ENCODE results near the gene LTB. TPM values are rescaled to one million over a fixed set of nuclear protein-coding genes. Genes with fewer than 3 reads are reported as not detected.

Gene LTB
- total and polyA plus RNA-seq, 3 experiments from 2014 or later, result 196 to 1,182 (median 206) TPM

- POLR2A ChIA-PET, result interaction anchor here (0.8 to 7.4 kb wide), 4 partner anchors 9 to 34 kb away, joined by 3 to 91 read pairs (median 5); no protein-coding TSS in a partner anchor
- H3K4me3 ChIP-seq (ENCODE audit: low read length), result peak overlapping the region; percentile 40
These were observed 3.3 kb upstream of the LTB start for GRCh38 chr6:31585491-31585890.

GRCh38 chr6:31581434-31582229 lies 592 bp downstream of the LTB start:
- peaks cover 15 to 49% (median 18%) of the 10 kb centered on the region in 3 donors for H3K36me3 Mint-ChIP-seq
- H3K36me3 ChIP-seq (ENCODE audit: insufficient read depth, low read length), result peaks cover 5% of the 10 kb centered on the region
- no peaks in the 10 kb centered on the region for H3K9me3 Mint-ChIP-seq
- H3K27ac Mint-ChIP-seq, result peak overlapping the region; percentile 87 to 100 (median 96)
- H3K27ac ChIP-seq (ENCODE audit: low read depth, low read length), result peak overlapping the region; percentile 85
- H3K4me3 Mint-ChIP-seq, result peak overlapping the region; percentile 98 to 100 (median 99)
- ChIA-PET POLR2A (interaction anchor here (0.6 to 7.6 kb wide), 12 partner anchors 9 to 1390 kb away, joined by 3 to 91 read pairs (median 4); partner anchors contain the start of genes C6orf47, DDX39B and NCR3), CTCF (interaction anchor here (1.2 to 22.0 kb wide), 7 partner anchors 0 to 248 kb away, joined by 3 to 692 read pairs (median 5); partner anchors contain the start of genes ATP6V1G2, DDX39B, LST1 and LTA)
- DNase-seq, result peak in 1 of 5 donors; percentile 39
- peaks cover 70 to 88% (median 80%) of the 10 kb centered on the region in 3 donors for H3K4me1 Mint-ChIP-seq
- H3K27me3 Mint-ChIP-seq, result peaks cover 0 to 1% of the 10 kb centered on the region in 2 donors
- H3K27me3 ChIP-seq (ENCODE audit: insufficient read depth, low read length, poor library complexity, severe bottlenecking), result no peaks in the 10 kb centered on the region
- peaks cover 80% of the 10 kb centered on the region for H3K4me1 ChIP-seq (ENCODE audit: insufficient read depth, low read length)
- H3K9me3 ChIP-seq (ENCODE audit: low read length), result no peaks in the 10 kb centered on the region
- peak overlapping the region; percentile 93 for H3K4me3 ChIP-seq (ENCODE audit: low read length)

More at GRCh38 chr6:31585491-31585890, 3.3 kb upstream of the LTB start:
- no peaks in the 10 kb centered on the region for H3K9me3 ChIP-seq (ENCODE audit: low read length)
- peaks cover 74% of the 10 kb centered on the region for H3K4me1 ChIP-seq (ENCODE audit: insufficient read depth, low read length)
- Mint-ChIP-seq H3K27ac (peak overlapping the region; percentile 87 to 99 (median 96)), H3K4me1 (peaks cover 65 to 88% (median 76%) of the 10 kb centered on the region in 3 donors), H3K27me3 (peaks cover 0 to 1% of the 10 kb centered on the region in 2 donors), H3K36me3 (peaks cover 12 to 27% (median 14%) of the 10 kb centered on the region in 3 donors), H3K9me3 (no peaks in the 10 kb centered on the region), H3K4me3 (peak overlapping the region; percentile 62 to 90 (median 83))
- H3K36me3 ChIP-seq (ENCODE audit: insufficient read depth, low read length), result no peaks in the 10 kb centered on the region
- H3K27me3 ChIP-seq (ENCODE audit: insufficient read depth, low read length, poor library complexity, severe bottlenecking), result no peaks in the 10 kb centered on the region
- peak overlapping the region; percentile 29 for H3K27ac ChIP-seq (ENCODE audit: low read depth, low read length)
- DNase-seq, result peak in 3 of 5 donors; percentile 46 to 65 (median 53)
- CTCF ChIA-PET, result interaction anchor here (1.5 to 22.0 kb wide), 5 partner anchors 4 to 312 kb away, joined by 3 to 692 read pairs (median 576); partner anchors contain the start of genes ATP6V1G2, DDX39B, EHMT2 and LST1

GRCh38 chr6:31580807-31581433 lies 1.3 kb downstream of the LTB start:
- Mint-ChIP-seq H3K4me1 (peaks cover 70 to 88% (median 80%) of the 10 kb centered on the region in 3 donors), H3K36me3 (peaks cover 16 to 55% (median 18%) of the 10 kb centered on the region in 3 donors), H3K27me3 (peaks cover 0 to 1% of the 10 kb centered on the region in 2 donors)

DNA sequence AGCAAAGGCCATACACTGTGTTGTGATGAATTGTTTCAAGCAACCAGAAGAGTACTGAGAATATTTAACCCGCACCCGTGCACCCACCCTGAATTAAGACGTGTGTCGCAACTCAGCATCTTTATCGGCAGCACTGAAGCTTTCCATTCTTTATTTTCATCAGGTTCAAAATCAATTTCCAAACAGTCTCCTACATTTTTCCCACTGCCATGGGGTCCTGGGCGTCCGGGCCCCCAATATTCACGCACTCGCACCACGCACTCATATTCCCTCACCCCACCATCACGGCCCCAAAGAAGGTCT lies 1.8 kb downstream of the LTB start:
- Histone ChIP-seq H3K4me1 (ENCODE audit: insufficient read depth, low read length) (peaks cover 77% of the 10 kb centered on the region), H3K27ac (ENCODE audit: low read depth, low read length) (peak overlapping the region; percentile 85), H3K4me3 (ENCODE audit: low read length) (peak overlapping the region; percentile 93), H3K9me3 (ENCODE audit: low read length) (no peaks in the 10 kb centered on the region), H3K36me3 (ENCODE audit: insufficient read depth, low read length) (peaks cover 5% of the 10 kb centered on the region), H3K27me3 (ENCODE audit: insufficient read depth, low read length, poor library complexity, severe bottlenecking) (no peaks in the 10 kb centered on the region)
- ChIA-PET POLR2A (interaction anchor here (0.6 to 7.6 kb wide), 11 partner anchors 10 to 250 kb away, joined by 3 to 91 read pairs (median 9); partner anchors contain the start of genes DDX39B and NCR3), CTCF (interaction anchor here (0.6 to 19.7 kb wide), 13 partner anchors 12 to 983 kb away, joined by 3 to 692 read pairs (median 4); partner anchors contain the start of genes ATP6V1G2, DDX39B, LST1 and LTA)
- peaks cover 14 to 59% (median 16%) of the 10 kb centered on the region in 3 donors for H3K36me3 Mint-ChIP-seq
- H3K27me3 Mint-ChIP-seq, result peaks cover 0 to under 1% of the 10 kb centered on the region in 2 donors
- DNase-seq, result no peak
- H3K9me3 Mint-ChIP-seq, result no peaks in the 10 kb centered on the region
- H3K4me1 Mint-ChIP-seq, result peaks cover 70 to 88% (median 80%) of the 10 kb centered on the region in 3 donors
- peak overlapping the region; percentile 98 to 100 (median 99) for H3K4me3 Mint-ChIP-seq
- peak overlapping the region; percentile 87 to 100 (median 96) for H3K27ac Mint-ChIP-seq

More at GRCh38 chr6:31580807-31581433, 1.3 kb downstream of the LTB start:
- peak; percentile 83 to 91 (median 87) for DNase-seq
- CTCF ChIA-PET, result interaction anchor here (0.6 to 19.7 kb wide), 13 partner anchors 11 to 984 kb away, joined by 3 to 692 read pairs (median 4); partner anchors contain the start of genes ATP6V1G2, DDX39B, LST1 and LTA
- H3K27ac ChIP-seq (ENCODE audit: low read depth, low read length), result peak overlapping the region; percentile 85
- no peaks in the 10 kb centered on the region for H3K27me3 ChIP-seq (ENCODE audit: insufficient read depth, low read length, poor library complexity, severe bottlenecking)
- POLR2A ChIA-PET, result interaction anchor here (0.7 to 7.6 kb wide), 12 partner anchors 10 to 86 kb away, joined by 3 to 91 read pairs (median 8); partner anchors contain the start of genes DDX39B and NCR3
- H3K4me3 ChIP-seq (ENCODE audit: low read length), result peak overlapping the region; percentile 93
- peaks cover 80% of the 10 kb centered on the region for H3K4me1 ChIP-seq (ENCODE audit: insufficient read depth, low read length)
- Mint-ChIP-seq H3K4me3 (peak overlapping the region; percentile 98 to 100 (median 99)), H3K9me3 (no peaks in the 10 kb centered on the region), H3K27ac (peak overlapping the region; percentile 87 to 100 (median 96))
- H3K9me3 ChIP-seq (ENCODE audit: low read length), result no peaks in the 10 kb centered on the region
- peaks cover 5% of the 10 kb centered on the region for H3K36me3 ChIP-seq (ENCODE audit: insufficient read depth, low read length)

DNA sequence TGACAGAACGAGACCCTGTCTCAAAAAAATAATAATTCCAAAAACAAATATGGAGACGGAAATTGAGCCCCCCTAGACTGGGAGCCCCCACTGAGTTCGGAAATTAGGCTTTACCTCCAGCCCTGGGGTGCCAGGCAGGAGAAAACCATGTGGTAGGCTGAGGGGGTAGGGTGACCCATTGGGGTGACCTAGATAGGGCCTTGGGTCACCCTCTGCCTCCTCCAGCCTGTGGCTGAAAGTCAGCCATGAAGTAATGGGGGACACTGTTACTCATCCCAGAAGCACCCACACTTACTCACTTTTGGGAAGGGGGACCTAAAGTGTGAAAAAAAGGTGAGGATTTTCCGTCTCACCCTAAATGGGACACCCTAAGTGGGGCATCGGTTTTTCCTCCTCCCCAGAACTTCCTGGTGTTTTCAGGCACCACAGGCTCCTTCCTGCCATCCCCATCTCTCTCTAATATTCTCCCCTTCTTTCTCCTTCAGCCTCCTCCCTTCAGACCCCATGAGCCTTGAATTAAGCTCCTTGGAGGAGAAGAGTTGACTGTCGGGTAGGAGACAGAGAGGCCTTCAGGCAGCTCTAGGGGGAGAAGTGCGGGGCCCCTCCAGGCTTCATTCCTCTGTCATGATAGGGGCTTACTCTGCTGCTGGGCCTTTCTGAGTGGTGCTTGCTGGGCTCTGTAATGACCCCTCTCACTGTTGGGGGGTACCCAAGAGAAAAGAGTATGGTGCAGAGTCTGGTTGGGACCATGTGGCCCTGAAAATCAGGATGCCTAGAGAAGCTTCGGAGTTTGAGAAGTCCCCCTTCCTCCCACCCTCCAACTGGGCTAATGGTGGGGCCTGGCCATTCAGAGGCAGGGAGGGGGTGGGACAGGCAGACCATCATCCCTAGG lies 2.4 kb downstream of the LTB start:
- ChIA-PET CTCF (interaction anchor here (0.6 to 19.7 kb wide), 10 partner anchors 12 to 982 kb away, joined by 3 to 692 read pairs (median 5); partner anchors contain the start of genes ATP6V1G2, DDX39B, LST1 and LTA), POLR2A (interaction anchor here (0.6 to 7.6 kb wide), 9 partner anchors 9 to 251 kb away, joined by 3 to 91 read pairs (median 7); partner anchors contain the start of gene NCR3)
- Histone ChIP-seq H3K27me3 (ENCODE audit: insufficient read depth, low read length, poor library complexity, severe bottlenecking) (no peaks in the 10 kb centered on the region), H3K4me1 (ENCODE audit: insufficient read depth, low read length) (peaks cover 77% of the 10 kb centered on the region), H3K36me3 (ENCODE audit: insufficient read depth, low read length) (peaks cover 5% of the 10 kb centered on the region), H3K27ac (ENCODE audit: low read depth, low read length) (peak overlapping the region; percentile 85), H3K9me3 (ENCODE audit: low read length) (no peaks in the 10 kb centered on the region), H3K4me3 (ENCODE audit: low read length) (peak overlapping the region; percentile 93)
- H3K4me3 Mint-ChIP-seq, result peak overlapping the region; percentile 98 to 100 (median 100)
- H3K27ac Mint-ChIP-seq, result peak overlapping the region; percentile 87 to 100 (median 96)
- H3K9me3 Mint-ChIP-seq, result no peaks in the 10 kb centered on the region
- DNase-seq, result peak in 1 of 5 donors; percentile 41
- peaks cover 14 to 60% (median 16%) of the 10 kb centered on the region in 3 donors for H3K36me3 Mint-ChIP-seq
- H3K4me1 Mint-ChIP-seq, result peaks cover 74 to 88% (median 80%) of the 10 kb centered on the region in 3 donors
- no peaks in the 10 kb centered on the region for H3K27me3 Mint-ChIP-seq

- Mint-ChIP-seq H3K4me3 (peak overlapping the region; percentile 98 to 100 (median 100)), H3K4me1 (peaks cover 77 to 88% (median 81%) of the 10 kb centered on the region in 3 donors), H3K27ac (peak overlapping the region; percentile 73 to 100 (median 94)), H3K9me3 (no peaks in the 10 kb centered on the region), H3K36me3 (peaks cover 14 to 60% (median 16%) of the 10 kb centered on the region in 3 donors), H3K27me3 (no peaks in the 10 kb centered on the region)
- ChIA-PET CTCF (interaction anchor here (17.7 to 19.7 kb wide), 2 partner anchors 13 to 23 kb away, joined by 576 to 692 read pairs; partner anchors contain the start of genes ATP6V1G2, DDX39B, LST1 and LTA), POLR2A (interaction anchor here (2.1 to 7.6 kb wide), 4 partner anchors 9 to 20 kb away, joined by 9 to 91 read pairs (median 26); partner anchors contain the start of gene NCR3)
- no peaks in the 10 kb centered on the region for H3K9me3 ChIP-seq (ENCODE audit: low read length)
- no peak overlapping the region for H3K27ac ChIP-seq (ENCODE audit: low read depth, low read length)
- H3K27me3 ChIP-seq (ENCODE audit: insufficient read depth, low read length, poor library complexity, severe bottlenecking), result no peaks in the 10 kb centered on the region
- no peak overlapping the region for H3K4me3 ChIP-seq (ENCODE audit: low read length)
- no peak for DNase-seq
- peaks cover 77% of the 10 kb centered on the region for H3K4me1 ChIP-seq (ENCODE audit: insufficient read depth, low read length)
- H3K36me3 ChIP-seq (ENCODE audit: insufficient read depth, low read length), result peaks cover 5% of the 10 kb centered on the region
These were observed 3.1 kb downstream of the LTB start for GRCh38 chr6:31579119-31579505.
